Ishikawa (cell line): ENCODE results near the gene C16orf90.

Experiments
- CEBPB ChIP-seq: IDR thresholded peaks from 2 replicates; pipeline ENCODE4 v1.6.1; 2012
- CREB1 ChIP-seq: IDR thresholded peaks from 2 replicates; pipeline ENCODE4 v1.6.1; 2012; ENCODE audit warnings: low read depth
- EGR1 ChIP-seq: IDR thresholded peaks from 2 replicates; pipeline ENCODE4 v1.6.1; 2012
- EP300 ChIP-seq: IDR thresholded peaks from 2 replicates; pipeline ENCODE4 v1.6.1; 2012; ENCODE audit warnings: borderline replicate concordance
- FOXM1 ChIP-seq: IDR thresholded peaks from 2 replicates; pipeline ENCODE4 v1.6.1; 2012; ENCODE audit warnings: low read depth, borderline replicate concordance
- NFIC ChIP-seq: IDR thresholded peaks from 2 replicates; pipeline ENCODE4 v1.6.1; 2012
- RAD21 ChIP-seq: IDR thresholded peaks from 2 replicates; pipeline ENCODE4 v1.6.1; 2012; ENCODE audit warnings: low read depth
- TAF1 ChIP-seq: IDR thresholded peaks from 2 replicates; pipeline ENCODE4 v1.6.1; 2012; ENCODE audit warnings: low read depth, mild to moderate bottlenecking
- TCF12 ChIP-seq: IDR thresholded peaks from 2 replicates; pipeline ENCODE4 v1.6.1; 2012; ENCODE audit warnings: low read depth
- TEAD4 ChIP-seq: IDR thresholded peaks from 2 replicates; pipeline ENCODE4 v1.6.1; 2012
- YY1 ChIP-seq: IDR thresholded peaks from 2 replicates; pipeline ENCODE4 v1.6.1; 2012; ENCODE audit warnings: low read depth
- ZBTB7A ChIP-seq: IDR thresholded peaks from 2 replicates; pipeline ENCODE4 v1.6.1; 2012; ENCODE audit warnings: low read depth
- TF ChIP-seq, protein P1 (sequence below): IDR thresholded peaks from 2 replicates; pipeline ENCODE4 v1.6.1; 2012
- TF ChIP-seq, protein P2 (sequence below): IDR thresholded peaks from 2 replicates; pipeline ENCODE4 v1.6.1; 2012
- TF ChIP-seq, protein P3 (sequence below): IDR thresholded peaks from 2 replicates; pipeline ENCODE4 v1.6.1; 2012; ENCODE audit warnings: low read depth, mild to moderate bottlenecking

The C16orf90 gene

DNA sequence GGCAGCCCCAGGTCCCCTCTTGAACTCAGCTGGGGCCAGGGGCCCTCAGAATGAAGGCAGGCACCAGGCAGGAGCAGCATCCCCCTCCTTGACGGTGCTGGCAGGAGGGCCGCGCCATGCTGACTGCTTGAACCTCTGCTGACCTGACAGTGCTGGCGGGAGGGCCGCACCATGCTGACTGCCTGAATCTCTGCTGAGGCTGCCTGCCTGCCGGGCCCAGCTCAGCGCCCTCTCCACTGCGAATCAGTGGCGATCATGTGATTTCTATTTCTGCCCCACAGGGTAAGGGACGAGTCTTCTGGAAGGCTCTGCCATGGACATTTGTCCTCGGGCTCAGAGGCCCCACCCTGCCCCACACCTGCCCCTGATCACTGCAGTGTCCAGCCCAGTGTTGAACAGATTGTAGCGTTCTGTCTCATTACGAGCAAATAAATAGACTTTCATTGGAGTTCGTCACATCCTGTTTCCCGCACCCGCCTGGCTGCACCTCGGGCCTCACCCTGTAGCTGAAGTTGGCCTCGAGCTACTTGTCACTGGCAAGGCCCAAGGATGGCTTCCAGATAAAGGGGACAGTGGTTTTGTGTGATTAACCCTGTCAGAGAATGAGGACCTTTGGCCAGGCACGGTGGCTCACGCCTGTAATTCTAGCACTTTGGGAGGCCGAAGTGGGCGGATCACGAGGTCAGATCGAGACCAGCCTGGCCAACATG, 8.6 kb downstream of the C16orf90 start:
- no peak for TF ChIP-seq YY1
- no peak for TF ChIP-seq TAF1
- no peak for TF ChIP-seq TCF12
- no peak for TF ChIP-seq FOXM1
- TF ChIP-seq CEBPB = no peak
- no peak for TF ChIP-seq EGR1
- TF ChIP-seq, protein P1, sequence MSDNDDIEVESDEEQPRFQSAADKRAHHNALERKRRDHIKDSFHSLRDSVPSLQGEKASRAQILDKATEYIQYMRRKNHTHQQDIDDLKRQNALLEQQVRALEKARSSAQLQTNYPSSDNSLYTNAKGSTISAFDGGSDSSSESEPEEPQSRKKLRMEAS = no peak
- no peak for TF ChIP-seq NFIC
- no peak for TF ChIP-seq ZBTB7A
- TF ChIP-seq, protein P2, sequence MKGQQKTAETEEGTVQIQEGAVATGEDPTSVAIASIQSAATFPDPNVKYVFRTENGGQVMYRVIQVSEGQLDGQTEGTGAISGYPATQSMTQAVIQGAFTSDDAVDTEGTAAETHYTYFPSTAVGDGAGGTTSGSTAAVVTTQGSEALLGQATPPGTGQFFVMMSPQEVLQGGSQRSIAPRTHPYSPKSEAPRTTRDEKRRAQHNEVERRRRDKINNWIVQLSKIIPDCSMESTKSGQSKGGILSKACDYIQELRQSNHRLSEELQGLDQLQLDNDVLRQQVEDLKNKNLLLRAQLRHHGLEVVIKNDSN = no peak
- TF ChIP-seq TEAD4 = no peak
- TF ChIP-seq, protein P3, sequence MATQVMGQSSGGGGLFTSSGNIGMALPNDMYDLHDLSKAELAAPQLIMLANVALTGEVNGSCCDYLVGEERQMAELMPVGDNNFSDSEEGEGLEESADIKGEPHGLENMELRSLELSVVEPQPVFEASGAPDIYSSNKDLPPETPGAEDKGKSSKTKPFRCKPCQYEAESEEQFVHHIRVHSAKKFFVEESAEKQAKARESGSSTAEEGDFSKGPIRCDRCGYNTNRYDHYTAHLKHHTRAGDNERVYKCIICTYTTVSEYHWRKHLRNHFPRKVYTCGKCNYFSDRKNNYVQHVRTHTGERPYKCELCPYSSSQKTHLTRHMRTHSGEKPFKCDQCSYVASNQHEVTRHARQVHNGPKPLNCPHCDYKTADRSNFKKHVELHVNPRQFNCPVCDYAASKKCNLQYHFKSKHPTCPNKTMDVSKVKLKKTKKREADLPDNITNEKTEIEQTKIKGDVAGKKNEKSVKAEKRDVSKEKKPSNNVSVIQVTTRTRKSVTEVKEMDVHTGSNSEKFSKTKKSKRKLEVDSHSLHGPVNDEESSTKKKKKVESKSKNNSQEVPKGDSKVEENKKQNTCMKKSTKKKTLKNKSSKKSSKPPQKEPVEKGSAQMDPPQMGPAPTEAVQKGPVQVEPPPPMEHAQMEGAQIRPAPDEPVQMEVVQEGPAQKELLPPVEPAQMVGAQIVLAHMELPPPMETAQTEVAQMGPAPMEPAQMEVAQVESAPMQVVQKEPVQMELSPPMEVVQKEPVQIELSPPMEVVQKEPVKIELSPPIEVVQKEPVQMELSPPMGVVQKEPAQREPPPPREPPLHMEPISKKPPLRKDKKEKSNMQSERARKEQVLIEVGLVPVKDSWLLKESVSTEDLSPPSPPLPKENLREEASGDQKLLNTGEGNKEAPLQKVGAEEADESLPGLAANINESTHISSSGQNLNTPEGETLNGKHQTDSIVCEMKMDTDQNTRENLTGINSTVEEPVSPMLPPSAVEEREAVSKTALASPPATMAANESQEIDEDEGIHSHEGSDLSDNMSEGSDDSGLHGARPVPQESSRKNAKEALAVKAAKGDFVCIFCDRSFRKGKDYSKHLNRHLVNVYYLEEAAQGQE = no peak
- no peak for TF ChIP-seq CREB1
- no peak for TF ChIP-seq EP300

DNA sequence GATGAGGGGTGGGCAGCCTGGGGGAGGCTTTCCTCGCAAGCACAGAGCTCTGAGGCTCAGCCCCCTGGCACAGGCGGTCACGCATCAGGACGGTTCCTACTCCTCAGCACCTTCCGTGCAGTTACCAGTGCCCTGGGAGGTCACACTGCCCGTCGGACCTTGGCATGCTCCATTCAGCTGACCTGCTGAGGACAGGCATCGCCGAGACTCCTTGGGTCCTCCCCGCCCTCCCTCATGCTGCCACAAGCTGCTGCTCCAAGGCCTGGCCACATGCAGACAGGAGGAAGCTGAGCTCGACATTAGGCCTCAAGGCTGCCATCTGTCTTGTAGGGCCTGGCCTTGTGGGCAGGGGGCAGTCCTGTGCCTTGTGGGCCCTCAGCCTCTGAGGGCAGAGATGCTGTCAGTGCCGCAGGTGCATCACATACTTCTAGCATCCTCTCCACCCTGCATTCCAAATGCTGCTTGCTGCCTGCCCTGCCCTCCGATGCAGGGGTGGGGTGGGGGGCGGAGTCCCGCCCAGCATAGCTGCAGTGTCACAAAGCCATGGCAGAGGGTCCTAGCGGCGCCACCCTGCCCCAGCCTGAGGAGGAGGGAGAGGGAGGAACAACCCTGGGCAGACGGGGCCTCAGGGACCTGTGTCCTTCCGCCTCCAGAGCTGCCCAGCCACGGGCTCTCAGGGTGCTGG, 9.3 kb downstream of the C16orf90 start:
- TF ChIP-seq TAF1 = no peak
- TF ChIP-seq, protein P2 = no peak
- TF ChIP-seq, protein P3 = no peak
- TF ChIP-seq RAD21 = no peak
- TF ChIP-seq, protein P1 = no peak
- TF ChIP-seq CREB1 = no peak
- TF ChIP-seq TCF12 = no peak
- no peak for TF ChIP-seq EP300
- no peak for TF ChIP-seq CEBPB
- TF ChIP-seq NFIC = no peak
- TF ChIP-seq EGR1 = no peak
- no peak for TF ChIP-seq ZBTB7A
- no peak for TF ChIP-seq FOXM1
- no peak for TF ChIP-seq YY1
- TF ChIP-seq TEAD4 = no peak

DNA sequence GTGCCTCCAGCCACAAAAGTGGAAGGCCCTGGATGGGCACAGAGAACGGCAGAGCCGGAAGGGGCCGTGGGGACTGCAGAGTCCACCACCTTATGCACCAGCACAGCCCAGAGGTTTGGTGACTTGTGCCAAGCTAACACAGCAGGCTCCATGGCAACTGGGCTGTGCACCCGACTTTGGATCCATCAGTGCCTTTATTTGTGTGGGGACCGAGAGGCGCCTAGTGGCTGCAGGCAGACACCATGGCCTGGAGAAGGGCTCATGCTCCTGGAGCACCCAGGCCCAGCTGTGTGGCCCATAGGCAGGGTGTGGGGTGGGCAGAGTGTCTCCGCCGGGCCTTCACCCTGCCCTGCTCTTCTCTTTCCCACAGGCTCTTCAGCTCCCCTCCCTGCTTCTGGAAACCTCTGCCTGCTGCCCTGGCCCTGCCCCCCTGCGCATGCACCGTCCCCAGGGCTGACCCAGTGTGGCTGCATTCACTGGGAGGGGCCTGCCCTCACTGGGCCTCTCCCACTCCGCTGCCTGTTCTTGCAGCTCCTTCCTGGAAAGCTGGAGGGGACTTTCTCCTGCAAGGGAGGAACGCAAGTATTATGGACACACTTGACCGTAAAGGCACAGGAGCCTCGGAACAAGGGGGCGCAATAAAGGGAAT, 10.1 kb downstream of the C16orf90 start:
- TF ChIP-seq, protein P2 = no peak
- TF ChIP-seq FOXM1 = no peak
- no peak for TF ChIP-seq TCF12
- no peak for TF ChIP-seq RAD21
- TF ChIP-seq, protein P3 = no peak
